GM12872 (cell line): Measurements from ENCODE around the gene B4GALNT1.

ENCODE experiments used
- CTCF ChIP-seq: IDR thresholded peaks from 3 replicates; pipeline ENCODE4 v1.5.1; 2011; ENCODE audit warnings: low read depth, mild to moderate bottlenecking, low read length, moderate library complexity; ENCODE audit not compliant: insufficient read depth

The B4GALNT1 gene

GRCh38 chr12:57617942-57618341 lies 15.1 kb downstream of the B4GALNT1 start:
- no peak for TF ChIP-seq CTCF

GRCh38 chr12:57616383-57617101 lies 16.5 kb downstream of the B4GALNT1 start:
- no peak for TF ChIP-seq CTCF

- TF ChIP-seq CTCF: no peak
These were observed 17.4 kb downstream of the B4GALNT1 start for GRCh38 chr12:57615637-57616036.

GRCh38 chr12:57614948-57615500 lies 18.0 kb downstream of the B4GALNT1 start:
- no peak for TF ChIP-seq CTCF

GRCh38 chr12:57614178-57614947 lies 18.6 kb downstream of the B4GALNT1 start:
- no peak for TF ChIP-seq CTCF

- TF ChIP-seq CTCF: no peak
These were observed 19.4 kb downstream of the B4GALNT1 start for GRCh38 chr12:57613427-57614109.
